ENCODE measurements around the gene CES1.
"Not testable (repeated sequence)": the region's sequence is repeated elsewhere in the genome, so short reads cannot be mapped to it uniquely, and the experiment has no call there.

The CES1 gene

DNA sequence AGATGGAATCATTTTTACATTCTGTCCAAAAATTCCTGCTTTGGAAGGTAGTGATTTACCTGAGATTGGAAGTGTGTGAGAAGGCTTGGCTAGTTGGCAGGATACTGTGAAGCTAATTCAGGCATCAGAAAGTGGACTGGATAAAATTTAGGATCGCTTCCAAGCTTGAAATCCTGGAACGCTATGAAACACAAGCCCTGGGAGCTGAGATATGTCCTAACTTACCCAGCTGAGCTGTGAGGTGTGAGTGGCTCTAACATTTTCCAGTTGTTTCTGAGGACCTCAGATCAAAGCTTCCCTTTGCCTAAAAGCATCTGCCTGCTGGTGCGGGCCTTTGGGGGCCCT is 73.0 kb downstream of the CES1 start:
- not testable (repeated sequence) for DNase-seq (ENCODE audit: low spot score); H3K79me1 ChIP-seq (ENCODE audit: low read depth, low read length); H3K18ac ChIP-seq (ENCODE audit: low read length); H3K27ac ChIP-seq (replicated peaks; ENCODE audit: low read length); H3K14ac ChIP-seq (ENCODE audit: low read length); H4K91ac ChIP-seq (ENCODE audit: low read depth, low read length, poor library complexity); H3K4me2 ChIP-seq (ENCODE audit: insufficient read depth, low read length, poor library complexity, severe bottlenecking); H3K9ac ChIP-seq (ENCODE audit: low read depth, low read length, poor library complexity); H2AK5ac ChIP-seq (ENCODE audit: low read depth, low read length); H2BK5ac ChIP-seq (ENCODE audit: low read length); H2AFZ ChIP-seq (ENCODE audit: low read length); H2BK12ac ChIP-seq (ENCODE audit: low read length); H2BK15ac ChIP-seq (ENCODE audit: low read length); H3K9me3 ChIP-seq (replicated peaks in 1 of 2; ENCODE audit: control insufficient read depth in 2 of 2, insufficient read depth in 1 of 2, low read depth in 1 of 2, low read length in 2 of 2); H3K4ac ChIP-seq (ENCODE audit: low read length); H4K8ac ChIP-seq (ENCODE audit: low read depth, low read length); H3K23ac ChIP-seq (ENCODE audit: low read depth, low read length, poor library complexity); H2BK120ac ChIP-seq (ENCODE audit: low read depth, low read length); H3K4me1 ChIP-seq (ENCODE audit: control insufficient read depth in 2 of 2, insufficient read depth in 1 of 2, low read depth in 1 of 2, low read length in 2 of 2); H3K4me3 ChIP-seq (ENCODE audit: low read length in 2 of 2); H3K36me3 ChIP-seq (replicated peaks in 1 of 2; ENCODE audit: control insufficient read depth in 2 of 2, insufficient read depth in 2 of 2, low read length in 2 of 2)
- no CpG with 5 or more reads among the region's 3 CpGs for WGBS, 2 donors (ENCODE audit: extremely low coverage in 2 of 2, insufficient read length in 2 of 2, insufficient replicate concordance in 1 of 2)
- H3K27me3 ChIP-seq (ENCODE audit: control insufficient read depth in 3 of 3, insufficient read depth in 3 of 3, low read depth in 1 of 3, low read length in 3 of 3), result peaks cover 0 to 11% (median 0%) of the 10 kb centered on the region in 3 experiments

DNA sequence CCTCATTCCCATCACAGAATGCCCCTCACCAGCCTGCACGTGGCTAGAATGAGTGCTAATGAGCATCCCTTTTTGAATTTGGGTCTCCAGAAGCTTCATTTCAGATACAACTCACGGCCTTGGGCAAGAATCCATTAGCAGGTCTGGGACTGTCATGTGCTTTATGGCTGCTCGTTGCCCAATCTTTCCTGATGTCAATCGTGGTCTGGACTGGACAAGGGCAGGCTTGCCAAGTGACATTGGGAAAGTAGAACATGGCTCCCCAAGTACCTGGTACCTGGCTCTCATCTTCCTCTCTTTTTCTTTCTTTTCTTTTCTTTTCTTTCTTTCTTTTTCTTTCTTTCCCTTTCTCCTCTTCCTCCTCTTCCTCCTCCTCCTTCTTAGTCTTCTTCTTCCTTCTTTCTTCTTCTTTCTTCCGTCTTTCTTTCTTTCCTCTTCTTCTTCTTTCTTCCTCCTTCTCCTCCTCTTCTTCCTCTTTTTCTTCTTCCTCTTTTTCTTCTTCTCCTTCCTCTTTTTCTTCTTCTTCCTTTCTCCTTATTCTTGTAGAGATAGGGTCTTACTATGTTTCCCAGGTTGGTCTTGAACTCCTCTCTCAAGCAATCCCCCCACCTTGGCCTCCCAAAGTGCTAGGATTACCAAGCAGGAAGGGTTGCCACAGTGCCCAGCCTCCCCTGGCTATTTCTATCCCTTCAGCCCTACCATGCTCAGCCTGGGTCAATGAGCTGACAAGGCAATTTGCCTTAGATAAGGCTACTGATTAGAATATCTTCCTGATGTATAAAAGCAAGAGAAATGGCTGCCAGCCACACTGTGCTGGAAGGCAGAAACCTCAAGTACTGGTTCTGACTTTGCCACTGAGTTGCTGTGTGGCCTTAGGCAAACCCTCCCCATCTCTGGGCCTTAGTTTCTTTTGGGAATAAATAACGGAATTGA is 75.0 kb downstream of the CES1 start:
- not testable (repeated sequence) for H2BK15ac ChIP-seq (ENCODE audit: low read length); H2BK12ac ChIP-seq (ENCODE audit: low read length); H3K4me2 ChIP-seq (ENCODE audit: insufficient read depth, low read length, poor library complexity, severe bottlenecking); H3K4ac ChIP-seq (ENCODE audit: low read length); H3K9me3 ChIP-seq (replicated peaks in 1 of 2; ENCODE audit: control insufficient read depth in 2 of 2, insufficient read depth in 1 of 2, low read depth in 1 of 2, low read length in 2 of 2); H4K91ac ChIP-seq (ENCODE audit: low read depth, low read length, poor library complexity); H2AFZ ChIP-seq (ENCODE audit: low read length); H3K9ac ChIP-seq (ENCODE audit: low read depth, low read length, poor library complexity); H3K79me1 ChIP-seq (ENCODE audit: low read depth, low read length); H3K36me3 ChIP-seq (replicated peaks in 1 of 2; ENCODE audit: control insufficient read depth in 2 of 2, insufficient read depth in 2 of 2, low read length in 2 of 2); H3K27ac ChIP-seq (replicated peaks; ENCODE audit: low read length); H2AK5ac ChIP-seq (ENCODE audit: low read depth, low read length); H2BK5ac ChIP-seq (ENCODE audit: low read length); H3K18ac ChIP-seq (ENCODE audit: low read length); H2BK120ac ChIP-seq (ENCODE audit: low read depth, low read length); H3K23ac ChIP-seq (ENCODE audit: low read depth, low read length, poor library complexity); H3K4me1 ChIP-seq (ENCODE audit: control insufficient read depth in 2 of 2, insufficient read depth in 1 of 2, low read depth in 1 of 2, low read length in 2 of 2); H3K4me3 ChIP-seq (ENCODE audit: low read length in 2 of 2); H3K14ac ChIP-seq (ENCODE audit: low read length); H4K8ac ChIP-seq (ENCODE audit: low read depth, low read length); DNase-seq (ENCODE audit: low spot score)
- H3K27me3 ChIP-seq (ENCODE audit: control insufficient read depth in 3 of 3, insufficient read depth in 3 of 3, low read depth in 1 of 3, low read length in 3 of 3), result peaks cover 0 to 11% (median 0%) of the 10 kb centered on the region in 3 experiments
- WGBS, 2 donors (ENCODE audit: extremely low coverage in 2 of 2, insufficient read length in 2 of 2, insufficient replicate concordance in 1 of 2), result no CpG with 5 or more reads among the region's 6 CpGs

DNA sequence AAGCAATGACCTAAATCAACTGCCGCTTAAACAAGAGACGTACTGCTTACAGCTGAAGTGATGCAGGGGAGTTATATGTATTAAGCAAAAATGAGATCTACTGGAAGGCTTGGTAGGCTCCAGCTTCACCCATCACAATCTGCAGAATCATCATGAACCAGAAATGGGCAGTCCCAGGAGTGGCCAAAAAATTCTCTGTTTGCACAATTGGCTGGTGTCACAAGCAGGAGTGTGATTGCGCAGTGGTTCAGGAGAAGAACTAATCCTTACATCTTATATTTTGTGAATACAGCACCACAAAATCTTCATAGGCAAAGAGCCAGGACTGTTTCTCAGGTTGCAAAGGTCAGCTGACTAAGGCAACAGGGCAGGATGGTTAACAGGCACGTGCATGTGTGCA is 75.9 kb downstream of the CES1 start:
- Histone ChIP-seq H3K4me3 (ENCODE audit: low read length in 2 of 2) (no peak overlapping the region), H3K27ac (replicated peaks; ENCODE audit: low read length) (no peak overlapping the region), H2AK5ac (ENCODE audit: low read depth, low read length) (no peak overlapping the region), H3K18ac (ENCODE audit: low read length) (no peak overlapping the region), H3K9me3 (replicated peaks in 1 of 2; ENCODE audit: control insufficient read depth in 2 of 2, insufficient read depth in 1 of 2, low read depth in 1 of 2, low read length in 2 of 2) (no peaks in the 10 kb centered on the region), H2BK12ac (ENCODE audit: low read length) (no peak overlapping the region), H3K4ac (ENCODE audit: low read length) (no peak overlapping the region), H4K8ac (ENCODE audit: low read depth, low read length) (no peak overlapping the region), H3K4me2 (ENCODE audit: insufficient read depth, low read length, poor library complexity, severe bottlenecking) (no peak overlapping the region), H3K23ac (ENCODE audit: low read depth, low read length, poor library complexity) (no peak overlapping the region), H2BK15ac (ENCODE audit: low read length) (no peak overlapping the region), H4K91ac (ENCODE audit: low read depth, low read length, poor library complexity) (no peak overlapping the region), H2BK5ac (ENCODE audit: low read length) (no peak overlapping the region), H3K14ac (ENCODE audit: low read length) (no peak overlapping the region), H3K79me1 (ENCODE audit: low read depth, low read length) (no peaks in the 10 kb centered on the region), H3K27me3 (ENCODE audit: control insufficient read depth in 3 of 3, insufficient read depth in 3 of 3, low read depth in 1 of 3, low read length in 3 of 3) (peaks cover 0 to 11% (median 0%) of the 10 kb centered on the region in 3 experiments), H2AFZ (ENCODE audit: low read length) (no peak overlapping the region), H3K4me1 (ENCODE audit: control insufficient read depth in 2 of 2, insufficient read depth in 1 of 2, low read depth in 1 of 2, low read length in 2 of 2) (peaks cover 0 to 3% of the 10 kb centered on the region in 2 donors), H3K36me3 (replicated peaks in 1 of 2; ENCODE audit: control insufficient read depth in 2 of 2, insufficient read depth in 2 of 2, low read length in 2 of 2) (no peaks in the 10 kb centered on the region), H2BK120ac (ENCODE audit: low read depth, low read length) (no peak overlapping the region), H3K9ac (ENCODE audit: low read depth, low read length, poor library complexity) (no peak overlapping the region)
- WGBS, 2 donors (ENCODE audit: extremely low coverage in 2 of 2, insufficient read length in 2 of 2, insufficient replicate concordance in 1 of 2), result no CpG with 5 or more reads among the region's 4 CpGs
- DNase-seq (ENCODE audit: low spot score), result no peak

- H3K14ac ChIP-seq (ENCODE audit: low read length), result no peak overlapping the region
- no peak overlapping the region for H2BK120ac ChIP-seq (ENCODE audit: low read depth, low read length)
- no peaks in the 10 kb centered on the region for H3K9me3 ChIP-seq (replicated peaks in 1 of 2; ENCODE audit: control insufficient read depth in 2 of 2, insufficient read depth in 1 of 2, low read depth in 1 of 2, low read length in 2 of 2)
- no peak for DNase-seq (ENCODE audit: low spot score)
- H3K79me1 ChIP-seq (ENCODE audit: low read depth, low read length), result no peaks in the 10 kb centered on the region
- H3K18ac ChIP-seq (ENCODE audit: low read length), result no peak overlapping the region
- no peaks in the 10 kb centered on the region for H3K4me1 ChIP-seq (ENCODE audit: control insufficient read depth in 2 of 2, insufficient read depth in 1 of 2, low read depth in 1 of 2, low read length in 2 of 2)
- H3K4me3 ChIP-seq (ENCODE audit: low read length in 2 of 2), result no peak overlapping the region
- no peak overlapping the region for H3K23ac ChIP-seq (ENCODE audit: low read depth, low read length, poor library complexity)
- H4K8ac ChIP-seq (ENCODE audit: low read depth, low read length), result no peak overlapping the region
- no peak overlapping the region for H2AFZ ChIP-seq (ENCODE audit: low read length)
- no peaks in the 10 kb centered on the region for H3K27me3 ChIP-seq (ENCODE audit: control insufficient read depth in 3 of 3, insufficient read depth in 3 of 3, low read depth in 1 of 3, low read length in 3 of 3)
- H2AK5ac ChIP-seq (ENCODE audit: low read depth, low read length), result no peak overlapping the region
- no peak overlapping the region for H3K4me2 ChIP-seq (ENCODE audit: insufficient read depth, low read length, poor library complexity, severe bottlenecking)
- no peak overlapping the region for H4K91ac ChIP-seq (ENCODE audit: low read depth, low read length, poor library complexity)
- H3K4ac ChIP-seq (ENCODE audit: low read length), result no peak overlapping the region
- no peak overlapping the region for H2BK15ac ChIP-seq (ENCODE audit: low read length)
- H3K27ac ChIP-seq (replicated peaks; ENCODE audit: low read length), result no peak overlapping the region
- no peak overlapping the region for H2BK12ac ChIP-seq (ENCODE audit: low read length)
- H3K9ac ChIP-seq (ENCODE audit: low read depth, low read length, poor library complexity), result no peak overlapping the region
- H3K36me3 ChIP-seq (replicated peaks in 1 of 2; ENCODE audit: control insufficient read depth in 2 of 2, insufficient read depth in 2 of 2, low read length in 2 of 2), result no peaks in the 10 kb centered on the region
- H2BK5ac ChIP-seq (ENCODE audit: low read length), result no peak overlapping the region
Measured at GRCh38 chr16:55754056-55754455, 78.8 kb downstream of the CES1 start.

Data from neuronal stem cell (in vitro differentiated cells).